ENCODE measurements around the gene ADAMTSL1.
A peak's percentile ranks its signal among the peaks of the same experiment; 100 is the strongest.

Gene ADAMTSL1

DNA sequence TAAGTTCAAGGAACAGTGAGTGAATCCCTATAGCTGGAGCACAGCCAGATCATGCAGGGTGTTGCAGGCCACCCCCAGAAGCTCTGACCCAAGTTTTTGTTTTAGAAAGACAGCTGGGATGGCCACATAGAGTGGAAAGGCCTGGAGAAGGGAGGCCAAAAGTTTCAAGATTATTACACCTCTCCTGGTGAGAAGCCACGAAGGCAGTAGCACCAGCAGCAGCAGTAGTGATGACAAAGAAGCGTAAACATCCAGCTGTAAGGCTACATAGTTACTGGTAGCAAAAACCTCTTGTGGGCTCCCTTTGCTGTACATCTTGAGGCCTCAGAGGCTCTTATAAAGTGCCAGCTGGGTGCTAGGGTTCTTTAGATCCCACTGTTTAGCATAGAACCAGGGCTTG, 11.8 kb downstream of the ADAMTSL1 start:
- no peak for DNase-seq (ENCODE audit: low read depth)
- no peak overlapping the region for H3K4me3 ChIP-seq (ENCODE audit: low read length)
- TF ChIP-seq, protein P1, sequence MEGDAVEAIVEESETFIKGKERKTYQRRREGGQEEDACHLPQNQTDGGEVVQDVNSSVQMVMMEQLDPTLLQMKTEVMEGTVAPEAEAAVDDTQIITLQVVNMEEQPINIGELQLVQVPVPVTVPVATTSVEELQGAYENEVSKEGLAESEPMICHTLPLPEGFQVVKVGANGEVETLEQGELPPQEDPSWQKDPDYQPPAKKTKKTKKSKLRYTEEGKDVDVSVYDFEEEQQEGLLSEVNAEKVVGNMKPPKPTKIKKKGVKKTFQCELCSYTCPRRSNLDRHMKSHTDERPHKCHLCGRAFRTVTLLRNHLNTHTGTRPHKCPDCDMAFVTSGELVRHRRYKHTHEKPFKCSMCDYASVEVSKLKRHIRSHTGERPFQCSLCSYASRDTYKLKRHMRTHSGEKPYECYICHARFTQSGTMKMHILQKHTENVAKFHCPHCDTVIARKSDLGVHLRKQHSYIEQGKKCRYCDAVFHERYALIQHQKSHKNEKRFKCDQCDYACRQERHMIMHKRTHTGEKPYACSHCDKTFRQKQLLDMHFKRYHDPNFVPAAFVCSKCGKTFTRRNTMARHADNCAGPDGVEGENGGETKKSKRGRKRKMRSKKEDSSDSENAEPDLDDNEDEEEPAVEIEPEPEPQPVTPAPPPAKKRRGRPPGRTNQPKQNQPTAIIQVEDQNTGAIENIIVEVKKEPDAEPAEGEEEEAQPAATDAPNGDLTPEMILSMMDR (IDR thresholded peaks at IDR 0.05; ENCODE audit: insufficient read depth, low read depth, low read length, missing control alignments): no peak

DNA sequence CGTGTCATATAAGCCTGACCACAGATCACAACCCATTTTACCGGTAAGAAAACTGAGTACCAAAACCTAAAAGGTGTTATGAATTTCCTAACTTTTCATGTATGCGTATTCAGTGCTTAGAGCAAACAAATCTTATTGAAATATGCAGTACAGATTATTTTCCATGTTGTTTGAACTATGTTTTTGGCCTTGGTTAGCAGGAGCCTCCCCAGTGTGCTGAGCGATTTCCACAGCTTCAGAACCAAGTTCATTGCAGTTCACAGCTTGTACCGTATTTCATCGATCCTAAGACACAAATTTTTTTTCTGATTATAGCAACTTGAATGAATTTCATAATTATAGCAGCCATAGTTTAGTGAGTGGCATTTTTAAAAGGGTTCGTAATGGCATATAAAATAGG, 13.7 kb downstream of the ADAMTSL1 start:
- DNase-seq (ENCODE audit: low read depth): no peak
- TF ChIP-seq, protein P1 (IDR thresholded peaks at IDR 0.05; ENCODE audit: insufficient read depth, low read depth, low read length, missing control alignments): no peak
- no peak overlapping the region for H3K4me3 ChIP-seq (ENCODE audit: low read length)

DNA sequence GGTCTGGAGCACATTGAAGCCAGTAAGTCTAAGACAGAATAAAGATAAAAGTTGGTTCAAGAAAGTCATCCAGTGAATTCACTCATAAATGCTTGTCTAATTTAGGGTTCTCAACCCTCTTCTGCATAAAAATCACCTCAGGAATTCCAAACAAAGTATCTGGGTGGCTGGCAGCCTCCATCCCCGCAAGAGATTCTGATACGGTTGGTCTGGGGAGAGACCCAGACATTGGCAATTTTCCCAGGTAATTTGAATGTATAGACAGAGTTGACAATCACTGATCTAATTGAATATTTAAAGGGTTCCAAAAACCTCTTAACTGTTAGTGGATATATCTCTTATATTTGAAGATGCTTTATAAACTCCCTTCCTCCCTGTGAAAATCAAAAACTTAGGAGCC, 14.9 kb downstream of the ADAMTSL1 start:
- no peak for DNase-seq (ENCODE audit: low read depth)
- TF ChIP-seq, protein P1 (IDR thresholded peaks at IDR 0.05; ENCODE audit: insufficient read depth, low read depth, low read length, missing control alignments): no peak
- H3K4me3 ChIP-seq (ENCODE audit: low read length): no peak overlapping the region

DNA sequence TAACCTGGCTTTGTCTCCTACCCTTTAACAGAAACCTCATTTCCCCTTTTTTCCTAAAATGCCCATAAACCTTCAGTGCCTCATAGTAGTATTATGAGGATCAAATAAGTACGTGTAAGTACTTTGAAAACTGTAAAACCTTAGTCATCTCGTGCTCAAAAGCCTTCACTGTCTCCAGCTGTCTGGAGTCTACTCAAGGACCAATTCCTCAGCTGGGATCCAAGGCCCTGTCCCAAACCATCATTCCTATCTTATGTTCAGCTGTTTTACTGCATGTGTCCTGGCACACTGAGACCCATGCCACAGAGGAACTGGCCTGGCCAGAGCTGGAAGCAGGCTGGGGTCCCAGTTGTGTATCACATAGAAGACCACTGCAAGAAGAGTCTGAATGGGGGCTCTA, 15.9 kb downstream of the ADAMTSL1 start:
- TF ChIP-seq, protein P1 (IDR thresholded peaks at IDR 0.05; ENCODE audit: insufficient read depth, low read depth, low read length, missing control alignments): no peak
- no peak for DNase-seq (ENCODE audit: low read depth)
- H3K4me3 ChIP-seq (ENCODE audit: low read length): no peak overlapping the region

DNA sequence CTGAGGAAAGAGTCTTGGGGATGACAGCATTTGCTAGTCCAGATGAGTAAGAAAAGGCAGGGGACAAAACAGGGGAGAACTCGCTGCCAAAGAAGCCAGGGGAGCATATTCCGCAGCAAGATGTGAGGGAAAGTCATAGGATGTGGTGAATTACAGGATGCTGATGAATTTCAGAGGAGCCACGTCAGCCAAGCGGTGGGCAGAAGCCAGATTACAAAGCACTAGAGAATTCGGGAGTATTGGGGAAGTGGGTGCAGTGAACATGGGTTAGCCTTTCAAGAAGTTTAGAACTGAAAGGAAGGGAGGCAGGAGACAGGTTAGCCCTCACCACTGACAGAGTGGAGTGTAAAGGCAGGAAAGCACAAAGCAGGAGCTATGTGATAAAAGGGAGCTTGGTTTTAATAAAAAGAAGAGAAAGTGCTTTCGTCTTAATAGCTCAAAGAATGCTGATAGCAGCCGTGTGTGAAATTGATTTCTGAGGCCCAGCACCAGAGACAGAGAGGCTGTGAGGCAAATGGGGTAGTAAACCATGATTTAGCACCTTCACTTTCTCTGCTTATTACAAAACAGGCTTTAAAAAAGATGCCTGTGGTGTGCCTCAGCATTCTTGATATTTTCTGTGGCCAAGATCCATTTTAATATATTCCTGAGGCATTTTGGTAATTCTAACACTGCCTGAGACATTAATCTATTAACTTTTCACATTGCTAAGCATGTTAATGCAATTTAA, 16.9 kb downstream of the ADAMTSL1 start:
- peak; percentile 91 for DNase-seq (ENCODE audit: low read depth)
- TF ChIP-seq, protein P1 (IDR thresholded peaks at IDR 0.05; ENCODE audit: insufficient read depth, low read depth, low read length, missing control alignments): no peak
- H3K4me3 ChIP-seq (ENCODE audit: low read length): no peak overlapping the region

DNA sequence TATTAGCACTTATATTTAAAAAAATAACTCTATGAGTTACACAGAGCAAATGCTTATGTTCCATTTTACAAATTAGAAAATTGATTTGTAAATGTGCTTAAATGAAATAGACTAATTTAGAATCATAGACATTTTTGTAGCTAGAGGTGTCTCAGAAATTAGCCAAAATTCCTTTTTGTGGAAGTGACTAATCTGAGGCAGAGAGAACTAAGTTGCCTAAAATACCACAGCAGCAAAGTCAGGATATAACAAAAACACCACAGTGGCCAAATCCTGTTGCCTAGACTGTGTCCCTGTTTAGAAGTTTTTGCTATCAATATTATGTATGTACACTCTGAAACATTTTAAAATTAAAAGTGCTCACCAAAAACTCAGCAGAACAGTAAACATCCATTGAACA, 18.7 kb downstream of the ADAMTSL1 start:
- TF ChIP-seq, protein P1 (IDR thresholded peaks at IDR 0.05; ENCODE audit: insufficient read depth, low read depth, low read length, missing control alignments): no peak
- DNase-seq (ENCODE audit: low read depth): no peak
- no peak overlapping the region for H3K4me3 ChIP-seq (ENCODE audit: low read length)

DNA sequence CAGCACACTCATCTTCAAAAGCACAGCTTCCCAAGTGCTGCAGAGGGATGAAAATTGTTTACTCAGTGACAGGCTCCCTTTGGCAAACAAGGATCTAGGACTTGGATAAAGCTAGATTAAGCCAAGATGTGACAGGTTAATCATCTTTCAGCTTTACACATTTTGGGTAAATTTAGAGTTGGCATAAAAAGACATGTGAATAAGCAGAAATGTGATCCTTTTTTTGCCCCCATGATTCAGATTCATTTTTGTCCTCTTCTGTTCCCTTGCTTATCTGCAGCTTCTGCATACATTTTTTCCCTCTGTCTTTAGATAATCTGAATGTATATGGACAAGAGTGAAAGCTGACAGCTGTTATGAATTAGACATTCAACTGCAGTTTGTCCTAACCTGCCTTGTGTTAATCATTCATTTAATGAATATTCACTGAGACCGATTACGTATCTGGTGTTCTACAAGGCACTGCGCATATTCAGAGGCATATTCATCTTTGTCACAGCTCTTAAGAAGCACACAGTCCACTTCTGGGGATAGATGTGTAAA, 19.6 kb downstream of the ADAMTSL1 start:
- peak; percentile 72 for DNase-seq (ENCODE audit: low read depth)
- TF ChIP-seq, protein P1 (IDR thresholded peaks at IDR 0.05; ENCODE audit: insufficient read depth, low read depth, low read length, missing control alignments): no peak
- no peak overlapping the region for H3K4me3 ChIP-seq (ENCODE audit: low read length)
